Colonic mucosa (tissue), 4 donors: ENCODE data around the gene ST3GAL5. TPM values are rescaled to one million over a fixed set of nuclear protein-coding genes. Genes with fewer than 3 reads are reported as not detected.
"Not testable (repeated sequence)": the region's sequence is repeated elsewhere in the genome, so short reads cannot be mapped to it uniquely, and the experiment has no call there.

Experiments used
- DNase-seq: peaks from one replicate; pipeline ENCODE4 v3.0.0-alpha.2; 2020
- H3K27ac ChIP-seq: fragments of 200-600 bp; one replicate; pipeline ENCODE4 v1.8.0; 2021
- H3K27me3 ChIP-seq: fragments of 200-600 bp; one replicate; pipeline ENCODE4 v1.8.0; 2021
- H3K36me3 ChIP-seq: fragments of 200-600 bp; one replicate; pipeline ENCODE4 v1.8.0; 2021
- H3K4me1 ChIP-seq: fragments of 200-600 bp; one replicate; pipeline ENCODE4 v1.8.0; 2021; ENCODE audit warnings: mild to moderate bottlenecking
- H3K4me3 ChIP-seq: fragments of 200-600 bp; one replicate; pipeline ENCODE4 v1.8.0; 2021
- H3K9ac ChIP-seq, 2 donors: one replicate each; pipeline ENCODE4 v1.7.0; 2013; ENCODE audit warnings: control low read depth in 2 of 2, low read depth in 2 of 2, low read length in 2 of 2
- H3K9me3 ChIP-seq: fragments of 200-600 bp; one replicate; pipeline ENCODE4 v1.8.0; 2021
- CTCF ChIP-seq: fragments of 200-600 bp; IDR thresholded peaks from one replicate; pipeline ENCODE4 v1.8.0; 2022; ENCODE audit warnings: antibody characterized with exemption, mild to moderate bottlenecking
- intact Hi-C: fragments of 100-400 bp; cut with DNase I; formaldehyde crosslinking; loops from one replicate; pipeline ENCODE4 v1.14.1; 2022
- total RNA-seq, 2 donors: library from RNA; stranded (reverse); fragmentation: NEBNext Ultra II Directional in 1 of 2; extraction: Animal tissue kit (Norgen Biotek cat#: 25700) in 1 of 2; gene quantifications; one replicate each; pipeline ENCODE4 v1.2.1, GENCODE V29; 2021
- donor health status: healthy.
- donor health status: DM: no; HTN: no; CAD: no.
- donor health status: DM: no; HTN: no; CAD: no.

ST3GAL5 gene
- total RNA-seq, 2 donors from 2014 or later = 2.6 to 3.5 TPM

DNA sequence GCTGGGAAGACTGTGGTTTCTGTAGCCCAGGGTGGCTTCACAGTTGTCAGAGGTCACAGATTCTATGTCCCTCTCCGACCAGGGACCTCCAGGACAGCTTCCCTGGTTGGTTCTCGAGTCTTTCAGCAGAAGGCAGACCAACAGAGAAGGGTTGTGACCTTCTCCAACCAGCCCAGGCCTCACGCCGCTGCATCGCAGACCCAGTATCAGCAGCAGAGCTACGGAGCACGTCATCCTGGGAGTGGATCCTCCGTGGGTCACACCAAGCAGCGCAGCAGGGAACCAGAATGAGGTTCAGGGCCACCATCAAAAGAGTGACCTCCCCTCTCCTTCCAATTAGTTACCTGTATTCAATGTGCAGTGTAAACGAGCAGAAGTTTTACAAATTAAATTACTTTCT is 49.3 kb downstream of the ST3GAL5 start:
- no peaks in the 10 kb centered on the region for H3K36me3 ChIP-seq
- TF ChIP-seq CTCF = no peak
- no peaks in the 10 kb centered on the region for H3K4me1 ChIP-seq
- H3K9me3 ChIP-seq = no peaks in the 10 kb centered on the region
- H3K27ac ChIP-seq = no peak overlapping the region
- no peak for DNase-seq
- no peaks in the 10 kb centered on the region for H3K27me3 ChIP-seq
- no peak overlapping the region for H3K4me3 ChIP-seq
- no peak overlapping the region for H3K9ac ChIP-seq
- intact Hi-C loops = no loop called here

- Histone ChIP-seq H3K4me3 (no peak overlapping the region), H3K9ac (no peak overlapping the region), H3K4me1 (no peaks in the 10 kb centered on the region), H3K36me3 (no peaks in the 10 kb centered on the region), H3K27ac (no peak overlapping the region), H3K9me3 (no peaks in the 10 kb centered on the region), H3K27me3 (no peaks in the 10 kb centered on the region)
- no peak for TF ChIP-seq CTCF
- DNase-seq = no peak
- intact Hi-C loops = no loop called here
These were observed 50.1 kb downstream of the ST3GAL5 start for GRCh38 chr2:85838641-85839040.

DNA sequence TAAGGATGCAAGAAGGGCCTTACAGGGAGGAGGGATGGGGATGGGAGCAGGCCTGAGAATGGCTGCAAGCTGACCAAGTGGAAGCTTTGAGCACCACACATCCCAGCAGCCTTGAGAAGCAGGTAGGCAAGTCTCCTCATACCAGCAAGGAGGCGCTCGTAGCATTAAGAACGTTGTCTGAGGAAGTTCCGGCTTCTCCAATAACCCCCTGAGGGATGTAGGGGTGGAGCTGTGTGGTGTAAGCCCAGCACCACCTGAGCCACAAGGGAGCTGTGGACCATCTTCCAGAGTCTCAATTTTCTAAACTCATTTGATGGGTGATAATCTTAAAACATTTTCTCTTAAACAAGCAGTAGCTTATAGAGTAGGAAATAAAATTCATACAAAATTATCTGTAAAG is 50.6 kb downstream of the ST3GAL5 start:
- Histone ChIP-seq H3K36me3 (no peaks in the 10 kb centered on the region), H3K9ac (no peak overlapping the region), H3K27me3 (no peaks in the 10 kb centered on the region), H3K27ac (no peak overlapping the region), H3K4me1 (no peaks in the 10 kb centered on the region), H3K4me3 (no peak overlapping the region), H3K9me3 (no peaks in the 10 kb centered on the region)
- intact Hi-C loops = no loop called here
- DNase-seq = no peak
- TF ChIP-seq CTCF = no peak

GRCh38 chr2:85834466-85834865 is 54.3 kb downstream of the ST3GAL5 start:
- Histone ChIP-seq H3K4me3 (no peak overlapping the region), H3K36me3 (no peaks in the 10 kb centered on the region), H3K27me3 (no peaks in the 10 kb centered on the region), H3K27ac (no peak overlapping the region), H3K9me3 (no peaks in the 10 kb centered on the region), H3K4me1 (no peaks in the 10 kb centered on the region), H3K9ac (no peak overlapping the region)
- no peak for DNase-seq
- no peak for TF ChIP-seq CTCF
- intact Hi-C loops = no loop called here

- Histone ChIP-seq H3K9ac (no peak overlapping the region), H3K9me3 (no peaks in the 10 kb centered on the region), H3K27ac (no peak overlapping the region), H3K27me3 (no peaks in the 10 kb centered on the region), H3K36me3 (no peaks in the 10 kb centered on the region), H3K4me3 (no peak overlapping the region), H3K4me1 (no peaks in the 10 kb centered on the region)
- TF ChIP-seq CTCF = no peak
- intact Hi-C loops = no loop called here
- DNase-seq = no peak
These were observed 57.1 kb downstream of the ST3GAL5 start for GRCh38 chr2:85831735-85832134.

DNA sequence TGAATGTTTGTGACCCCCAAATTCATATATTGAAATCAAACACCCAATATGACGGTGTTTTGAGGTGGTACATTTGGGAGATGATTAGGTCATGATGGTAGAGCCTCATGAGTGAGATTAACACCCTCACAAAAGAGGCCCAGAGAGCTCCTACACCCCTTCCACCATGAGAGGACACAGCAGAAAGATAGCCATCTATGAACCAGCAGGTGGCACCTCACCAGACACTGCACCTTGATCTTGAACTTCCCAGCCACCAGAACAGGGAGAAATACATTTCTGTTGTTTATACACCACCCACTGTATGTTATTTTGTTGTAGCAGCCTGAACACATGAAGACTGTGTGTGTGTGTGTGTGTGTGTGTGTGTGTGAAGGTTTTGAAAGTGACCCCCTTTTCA is 58.1 kb downstream of the ST3GAL5 start:
- DNase-seq = no peak
- no peak for TF ChIP-seq CTCF
- intact Hi-C loops = no loop called here

GRCh38 chr2:85829394-85829793 is 59.4 kb downstream of the ST3GAL5 start:
- intact Hi-C loops = loop anchor here (2.0 kb wide), 1 partner anchor 59 kb away; the partner anchor contains the start of gene ST3GAL5

More for the DNA sequence above, 58.1 kb downstream of the ST3GAL5 start:
- H3K9me3 ChIP-seq = no peaks in the 10 kb centered on the region
- no peaks in the 10 kb centered on the region for H3K27me3 ChIP-seq
- no peaks in the 10 kb centered on the region for H3K4me1 ChIP-seq
- no peak overlapping the region for H3K9ac ChIP-seq
- no peak overlapping the region for H3K27ac ChIP-seq
- no peak overlapping the region for H3K4me3 ChIP-seq
- H3K36me3 ChIP-seq = no peaks in the 10 kb centered on the region

More at GRCh38 chr2:85829394-85829793, 59.4 kb downstream of the ST3GAL5 start:
- not testable (repeated sequence) for H3K4me3 ChIP-seq, H3K4me1 ChIP-seq, H3K27me3 ChIP-seq, DNase-seq, H3K27ac ChIP-seq, H3K36me3 ChIP-seq, H3K9ac ChIP-seq, H3K9me3 ChIP-seq
